ENCODE data around the gene XPC. TPM values are rescaled to one million over a fixed set of nuclear protein-coding genes. Genes with fewer than 3 reads are reported as not detected.
A peak's percentile ranks its signal among the peaks of the same experiment; 100 is the strongest.

Gene XPC
- polyA plus RNA-seq, 1 of the 3 experiments (the other 2 are of a cell fraction) = 50.0 TPM

DNA sequence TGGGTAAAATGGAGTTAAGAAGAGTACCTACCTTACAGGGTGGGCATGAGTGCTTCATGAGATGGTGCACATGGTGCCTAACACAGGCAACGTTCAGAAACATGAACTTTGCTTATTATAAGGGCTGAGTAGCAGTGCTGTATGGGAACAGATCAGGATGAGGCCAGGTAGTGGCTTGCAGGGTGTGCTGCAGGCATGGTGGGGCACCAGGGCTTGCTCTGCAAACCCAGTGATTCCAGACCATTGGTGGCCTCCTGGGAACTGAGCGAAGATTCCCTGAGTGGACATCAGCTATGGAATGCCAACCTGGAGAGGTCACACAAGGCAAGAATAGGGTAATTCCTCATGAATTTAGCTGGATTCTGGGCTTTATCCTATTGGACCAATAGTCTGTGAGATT, 37.7 kb downstream of the XPC start:
- peaks cover 15 to 25% of the 10 kb centered on the region in 2 experiments for H3K4me1 ChIP-seq (ENCODE audit: control insufficient read depth in 1 of 2, insufficient read depth in 2 of 2, low read depth in 1 of 2, low read length in 1 of 2)
- H3K9me2 ChIP-seq = no peaks in the 10 kb centered on the region
- H2AFZ ChIP-seq (ENCODE audit: low read depth) = no peak overlapping the region
- H3K4me3 ChIP-seq (ENCODE audit: low read depth in 2 of 2, low read length in 1 of 2) = no peak overlapping the region
- peaks cover 13 to 69% of the 10 kb centered on the region in 2 experiments for H3K36me3 ChIP-seq (replicated peaks in 1 of 2; ENCODE audit: control insufficient read depth in 1 of 2, insufficient read depth in 2 of 2, low read length in 1 of 2)
- no peak for TF ChIP-seq RCOR1 (IDR thresholded peaks at IDR 0.05; ENCODE audit: low read length)
- TF ChIP-seq RAD21 (IDR thresholded peaks at IDR 0.05; ENCODE audit: low read length) = no peak
- no peak for TF ChIP-seq YY1 (IDR thresholded peaks at IDR 0.05; ENCODE audit: low read depth)
- TF ChIP-seq JUND (IDR thresholded peaks at IDR 0.05) = no peak
- no peak for DNase-seq
- no peak overlapping the region for H3K9ac ChIP-seq
- H3K27me3 ChIP-seq (ENCODE audit: insufficient read depth) = no peaks in the 10 kb centered on the region
- no peak overlapping the region for H3K4me2 ChIP-seq
- 100% methylated on average over 1 of the region's 2 CpGs for WGBS (ENCODE audit: low lambda C conversion rate)
- H3K79me2 ChIP-seq (ENCODE audit: insufficient read depth) = no peaks in the 10 kb centered on the region; the same call in 1 of the 2 replicates
- CTCF ChIA-PET = no interaction called here
- H3F3A ChIP-seq (replicated peaks; ENCODE audit: insufficient read depth) = peaks cover 41% of the 10 kb centered on the region
- no peaks in the 10 kb centered on the region for H3K9me3 ChIP-seq
- H3K27ac ChIP-seq (ENCODE audit: low read depth in 2 of 2, low read length in 1 of 2) = peak overlapping the region in 1 of 2 experiments; percentile 100; a peak in 1 of 4 replicates
- no peaks in the 10 kb centered on the region for H4K20me1 ChIP-seq (ENCODE audit: insufficient read depth)
- POLR2A ChIA-PET = interaction anchor here (1.1 kb wide), 1 partner anchor 16 kb away, joined by 3 read pairs; the partner anchor contains the start of gene CHCHD4

DNA sequence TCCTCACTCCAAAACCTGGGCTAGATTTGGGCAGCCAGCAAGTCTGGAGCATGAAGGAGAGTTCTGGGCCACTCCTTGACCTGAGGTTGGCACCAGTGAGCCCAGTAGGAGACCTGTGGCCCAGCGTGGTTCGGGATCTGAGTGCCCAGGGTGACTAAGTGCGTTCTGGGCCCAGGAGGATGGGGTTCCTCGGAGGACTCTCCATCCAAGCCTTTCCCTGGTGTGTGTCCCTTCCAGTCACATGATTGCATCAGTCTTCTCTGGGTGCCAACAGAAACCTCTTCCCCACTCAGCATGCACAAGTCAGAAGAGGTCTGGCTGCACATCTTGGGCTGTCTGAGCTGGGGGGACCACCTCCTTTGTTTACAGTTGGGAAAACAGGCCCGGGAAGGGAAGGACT, 38.6 kb downstream of the XPC start:
- WGBS (ENCODE audit: low lambda C conversion rate) = 100% methylated on average over 1 of the region's 5 CpGs

DNA sequence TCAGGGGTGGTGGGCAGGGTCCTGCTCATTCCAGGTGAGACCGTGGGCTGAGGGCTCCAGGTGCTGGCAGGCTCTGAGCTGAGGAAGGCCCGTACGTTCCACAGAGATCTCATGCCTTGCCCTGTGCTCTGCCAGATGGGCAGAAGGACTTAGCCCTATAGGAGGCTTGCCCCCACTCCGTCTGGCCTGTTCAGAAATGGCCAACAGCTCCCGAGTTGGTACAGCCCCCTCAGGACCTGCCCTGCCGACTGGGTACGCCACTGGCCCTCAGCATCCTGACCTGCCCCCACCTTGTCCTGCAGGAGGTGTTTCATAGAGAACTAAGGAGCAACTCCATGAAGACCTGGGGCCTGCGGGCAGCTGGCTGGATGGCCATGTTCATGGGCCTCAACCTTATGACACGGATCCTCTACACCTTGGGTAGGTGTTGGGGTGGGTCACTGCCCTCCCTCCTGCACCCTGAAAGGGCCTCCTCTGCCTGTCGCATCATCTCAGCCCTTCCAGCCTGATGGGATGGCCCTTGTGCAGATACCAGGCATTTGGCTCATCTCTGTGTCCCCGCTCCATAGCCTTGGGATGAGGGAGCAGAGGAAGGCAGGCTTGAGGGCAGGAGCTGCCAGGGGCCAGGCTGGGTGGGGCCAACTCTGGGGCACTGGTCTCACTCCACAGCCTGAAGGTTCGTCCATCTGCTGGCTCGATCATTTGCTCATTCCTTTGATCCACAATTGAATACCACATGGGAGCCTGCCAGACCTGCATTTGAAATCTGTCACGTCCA, 39.3 kb downstream of the XPC start:
- Histone ChIP-seq H3K9ac (no peak overlapping the region), H3K9me2 (no peaks in the 10 kb centered on the region), H3F3A (replicated peaks; ENCODE audit: insufficient read depth) (peaks cover 28% of the 10 kb centered on the region), H2AFZ (ENCODE audit: low read depth) (no peak overlapping the region), H3K4me1 (ENCODE audit: control insufficient read depth in 1 of 2, insufficient read depth in 2 of 2, low read depth in 1 of 2, low read length in 1 of 2) (peaks cover 4 to 13% of the 10 kb centered on the region in 2 experiments), H3K27ac (ENCODE audit: low read depth in 2 of 2, low read length in 1 of 2) (no peak overlapping the region), H4K20me1 (ENCODE audit: insufficient read depth) (no peaks in the 10 kb centered on the region), H3K9me3 (no peaks in the 10 kb centered on the region), H3K36me3 (replicated peaks in 1 of 2; ENCODE audit: control insufficient read depth in 1 of 2, insufficient read depth in 2 of 2, low read length in 1 of 2) (peaks cover 15 to 77% of the 10 kb centered on the region in 2 experiments), H3K79me2 (ENCODE audit: insufficient read depth) (no peaks in the 10 kb centered on the region; the same call in 1 of the 2 replicates), H3K4me3 (ENCODE audit: low read depth in 2 of 2, low read length in 1 of 2) (no peak overlapping the region), H3K4me2 (no peak overlapping the region), H3K27me3 (ENCODE audit: insufficient read depth) (no peaks in the 10 kb centered on the region)
- CTCF ChIA-PET = no interaction called here
- WGBS (ENCODE audit: low lambda C conversion rate) = 96% methylated on average over 7 of the region's 14 CpGs
- POLR2A ChIA-PET = no interaction called here
- no peak for DNase-seq
- TF ChIP-seq RXRA (IDR thresholded peaks at IDR 0.05; ENCODE audit: borderline replicate concordance, low read depth) = no peak
- no peak for TF ChIP-seq GABPA (IDR thresholded peaks at IDR 0.05; ENCODE audit: low read depth)

More for the DNA sequence above, 38.6 kb downstream of the XPC start:
- Histone ChIP-seq H4K20me1 (ENCODE audit: insufficient read depth) (no peaks in the 10 kb centered on the region), H3K27me3 (ENCODE audit: insufficient read depth) (no peaks in the 10 kb centered on the region), H3K36me3 (replicated peaks in 1 of 2; ENCODE audit: control insufficient read depth in 1 of 2, insufficient read depth in 2 of 2, low read length in 1 of 2) (peaks cover 13 to 73% of the 10 kb centered on the region in 2 experiments), H3K27ac (ENCODE audit: low read depth in 2 of 2, low read length in 1 of 2) (0 out of 4 replicates have a peak overlapping the region, but pooled peaks of 1 of the 2 experiments have one; percentile 4), H3K79me2 (ENCODE audit: insufficient read depth) (no peaks in the 10 kb centered on the region; the same call in 1 of the 2 replicates), H3K9ac (no peak overlapping the region), H3F3A (replicated peaks; ENCODE audit: insufficient read depth) (peaks cover 32% of the 10 kb centered on the region), H3K4me2 (no peak overlapping the region), H2AFZ (ENCODE audit: low read depth) (no peak overlapping the region), H3K9me3 (no peaks in the 10 kb centered on the region), H3K4me3 (ENCODE audit: low read depth in 2 of 2, low read length in 1 of 2) (no peak overlapping the region), H3K9me2 (no peaks in the 10 kb centered on the region), H3K4me1 (ENCODE audit: control insufficient read depth in 1 of 2, insufficient read depth in 2 of 2, low read depth in 1 of 2, low read length in 1 of 2) (peaks cover 9 to 16% of the 10 kb centered on the region in 2 experiments)
- ChIA-PET POLR2A (no interaction called here), CTCF (no interaction called here)
- no peak for DNase-seq
- TF ChIP-seq CHD2 (IDR thresholded peaks at IDR 0.05; ENCODE audit: low read length, partially characterized antibody) (no peak), FOSL2 (IDR thresholded peaks at IDR 0.05; ENCODE audit: borderline replicate concordance, low read depth) (no peak), RXRA (IDR thresholded peaks at IDR 0.05; ENCODE audit: borderline replicate concordance, low read depth) (no peak)

Data from SK-N-SH (cell line).